ENCODE data around the gene CADM3. TPM values are rescaled to one million over a fixed set of nuclear protein-coding genes. Genes with fewer than 3 reads are reported as not detected.

The CADM3 gene
- total RNA-seq, 1 experiment from 2014 or later, result not detected

DNA sequence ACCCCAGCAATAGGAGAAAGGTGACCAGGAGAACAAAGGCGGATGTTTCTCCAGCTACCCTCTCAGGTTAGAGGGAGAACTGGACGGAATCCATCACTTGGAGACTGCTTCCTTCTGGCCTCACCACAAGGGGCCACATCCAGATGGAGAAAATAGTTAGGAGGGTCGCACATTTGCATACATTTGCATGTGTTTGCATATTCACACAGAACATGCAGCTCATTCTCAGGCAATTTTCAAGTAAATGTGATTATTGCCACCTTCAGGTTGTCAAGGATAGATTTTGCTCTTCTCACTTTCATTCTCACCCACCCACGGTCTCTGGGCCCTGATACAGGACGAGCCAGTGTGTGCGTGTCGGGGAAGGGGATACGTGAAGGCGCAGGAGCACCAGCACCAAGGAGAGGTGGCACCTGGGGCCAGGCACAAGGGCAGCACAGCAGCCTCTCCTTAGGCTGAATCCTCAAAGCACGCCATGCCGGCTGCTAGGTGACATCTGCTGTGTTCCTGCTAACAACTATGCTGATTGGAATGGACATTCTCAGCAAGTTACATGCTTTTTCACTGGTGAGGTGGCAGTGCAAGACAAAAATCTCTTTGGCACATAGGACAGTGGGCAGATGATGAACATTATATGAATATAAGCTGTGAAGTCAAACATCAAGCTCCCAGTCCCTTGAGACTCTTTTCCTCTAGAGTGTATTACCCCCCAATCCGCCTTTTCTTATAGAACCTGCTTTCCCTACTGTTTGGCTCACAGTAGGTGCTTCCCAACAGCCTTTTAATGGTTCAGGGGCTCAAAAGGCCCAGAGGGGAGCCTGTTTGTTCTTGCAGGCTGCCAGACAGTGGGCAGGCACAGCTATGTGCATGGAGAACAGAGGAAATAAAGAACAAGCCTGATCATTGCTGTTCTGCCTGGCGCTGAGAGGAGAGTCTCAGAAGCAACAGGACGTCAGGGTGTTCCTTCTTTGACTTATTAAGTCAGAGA, 47.5 kb downstream of the CADM3 start:
- BruUV-seq (replicated peaks), result no TSS peak
- H3K27ac ChIP-seq, result no peak overlapping the region
- H3K4me2 ChIP-seq, result no peak overlapping the region
- no peaks in the 10 kb centered on the region for H3K36me3 ChIP-seq (ENCODE audit: low read depth)
- no peak for TF ChIP-seq EZH2 (IDR thresholded peaks at IDR 0.05; ENCODE audit: low read depth)
- no peak for TF ChIP-seq CTCF (conservative IDR thresholded peaks at IDR 0.05)
- intact Hi-C loops (cut with micrococcal nuclease; ENCODE audit: unreplicated experiment), result loop anchor here (10.0 kb wide), 1 partner anchor 566 kb away; the partner anchor contains the start of gene DUSP23
- H3K4me1 ChIP-seq (replicated peaks; ENCODE audit: insufficient read depth), result no peaks in the 10 kb centered on the region
- no peaks in the 10 kb centered on the region for H3K9me2 ChIP-seq (ENCODE audit: insufficient read depth)
- H3K27me3 ChIP-seq (ENCODE audit: insufficient read depth, low read depth), result peaks cover 34% of the 10 kb centered on the region
- ChIA-PET POLR2A (ENCODE audit: unreplicated experiment) (no interaction called here), CTCF (no interaction called here)
- no peak overlapping the region for H3K4me3 ChIP-seq
- DNase-seq, result no peak
- H3K9me3 ChIP-seq (ENCODE audit: insufficient read depth, low read depth), result no peaks in the 10 kb centered on the region
- H3F3A ChIP-seq (ENCODE audit: insufficient read depth, low read depth), result no peaks in the 10 kb centered on the region
- H2AFZ ChIP-seq, result no peak overlapping the region
- no peaks in the 10 kb centered on the region for H4K20me1 ChIP-seq (ENCODE audit: insufficient read depth)
- H3K79me2 ChIP-seq (ENCODE audit: low read depth), result no peaks in the 10 kb centered on the region

DNA sequence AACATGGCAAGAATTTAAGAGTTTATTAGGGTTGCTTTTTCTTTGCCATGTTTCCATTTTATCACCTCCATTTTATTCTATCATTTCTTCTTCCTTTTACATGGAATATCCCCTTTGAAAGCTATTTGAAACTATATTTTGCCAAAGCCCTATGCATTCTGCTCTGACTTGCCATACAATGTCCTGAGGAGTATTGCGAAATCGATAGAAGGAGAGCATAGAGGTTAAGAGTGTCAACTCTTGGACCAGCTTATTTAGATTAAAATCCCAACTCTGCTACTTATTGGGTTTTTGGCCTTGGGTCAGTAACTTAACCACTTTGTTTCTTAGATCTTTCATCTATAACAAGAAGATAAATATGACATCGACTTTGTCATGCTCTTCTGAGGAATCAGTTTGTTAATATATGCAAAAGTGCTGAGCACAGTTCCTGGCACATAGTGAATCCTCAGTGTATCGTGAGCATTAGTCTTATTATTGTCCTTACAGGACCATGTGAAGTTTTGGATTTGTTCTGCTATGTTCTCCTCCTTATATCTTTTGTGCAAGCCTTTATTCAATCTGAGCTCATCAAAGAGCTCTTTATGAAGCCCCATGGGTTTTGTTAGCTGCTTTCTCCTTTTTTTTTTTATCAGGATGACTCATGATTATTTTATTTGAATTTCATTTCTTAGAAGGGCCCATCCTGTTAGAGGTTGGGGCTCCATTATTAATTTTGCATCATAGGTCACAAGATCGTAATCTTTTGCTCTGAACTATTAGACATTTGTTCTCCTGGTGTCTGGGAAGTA, 50.9 kb downstream of the CADM3 start:
- Histone ChIP-seq H2AFZ (no peak overlapping the region), H3K4me3 (no peak overlapping the region), H3K27me3 (ENCODE audit: insufficient read depth, low read depth) (peaks cover 15% of the 10 kb centered on the region), H3K36me3 (ENCODE audit: low read depth) (no peaks in the 10 kb centered on the region), H3K27ac (no peak overlapping the region), H3K9me3 (ENCODE audit: insufficient read depth, low read depth) (no peaks in the 10 kb centered on the region), H4K20me1 (ENCODE audit: insufficient read depth) (no peaks in the 10 kb centered on the region), H3K4me1 (replicated peaks; ENCODE audit: insufficient read depth) (no peaks in the 10 kb centered on the region), H3K9me2 (ENCODE audit: insufficient read depth) (no peaks in the 10 kb centered on the region), H3K4me2 (no peak overlapping the region), H3K79me2 (ENCODE audit: low read depth) (no peaks in the 10 kb centered on the region), H3F3A (ENCODE audit: insufficient read depth, low read depth) (no peaks in the 10 kb centered on the region)
- intact Hi-C loops (cut with micrococcal nuclease; ENCODE audit: unreplicated experiment), result no loop called here
- no TSS peak for BruUV-seq (replicated peaks)
- no peak for TF ChIP-seq CTCF (conservative IDR thresholded peaks at IDR 0.05)
- no peak for TF ChIP-seq EZH2 (IDR thresholded peaks at IDR 0.05; ENCODE audit: low read depth)
- CTCF ChIA-PET, result no interaction called here
- DNase-seq, result no peak
- POLR2A ChIA-PET (ENCODE audit: unreplicated experiment), result no interaction called here

DNA sequence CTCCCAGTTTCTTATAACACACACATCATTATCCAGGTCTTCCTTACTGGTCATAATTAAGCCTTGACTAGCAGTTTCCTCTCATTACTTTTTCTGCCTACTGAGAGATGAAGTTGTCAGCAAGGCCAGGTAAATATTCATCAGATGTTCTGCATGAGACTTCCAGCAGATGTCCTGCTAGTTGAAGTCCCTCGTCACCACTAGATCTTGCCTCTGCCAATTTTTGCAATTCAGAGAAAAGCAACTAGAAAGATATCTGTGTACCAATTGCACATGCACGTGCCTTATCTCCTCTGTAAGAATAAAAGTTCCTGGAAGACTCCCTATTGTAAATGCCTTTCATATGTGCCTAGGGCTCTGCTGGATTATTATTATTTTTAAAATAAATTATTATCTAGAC, 51.6 kb downstream of the CADM3 start:
- Histone ChIP-seq H3K27ac (no peak overlapping the region), H2AFZ (no peak overlapping the region), H3K4me1 (replicated peaks; ENCODE audit: insufficient read depth) (no peaks in the 10 kb centered on the region), H3K9me3 (ENCODE audit: insufficient read depth, low read depth) (no peaks in the 10 kb centered on the region), H4K20me1 (ENCODE audit: insufficient read depth) (no peaks in the 10 kb centered on the region), H3K36me3 (ENCODE audit: low read depth) (no peaks in the 10 kb centered on the region), H3K4me2 (no peak overlapping the region), H3K27me3 (ENCODE audit: insufficient read depth, low read depth) (peaks cover 14% of the 10 kb centered on the region; the same call in 1 of the 2 replicates), H3K4me3 (no peak overlapping the region), H3K79me2 (ENCODE audit: low read depth) (no peaks in the 10 kb centered on the region), H3F3A (ENCODE audit: insufficient read depth, low read depth) (no peaks in the 10 kb centered on the region), H3K9me2 (ENCODE audit: insufficient read depth) (no peaks in the 10 kb centered on the region)
- CTCF ChIA-PET, result no interaction called here
- intact Hi-C loops (cut with micrococcal nuclease; ENCODE audit: unreplicated experiment), result no loop called here
- no peak for DNase-seq
- TF ChIP-seq CTCF (conservative IDR thresholded peaks at IDR 0.05) (no peak), EZH2 (IDR thresholded peaks at IDR 0.05; ENCODE audit: low read depth) (no peak)
- no TSS peak for BruUV-seq (replicated peaks)
- POLR2A ChIA-PET (ENCODE audit: unreplicated experiment), result no interaction called here

All from PC-9 (cell line).